ENCODE data around the gene DNAH14. TPM values are rescaled to one million over a fixed set of nuclear protein-coding genes. Genes with fewer than 3 reads are reported as not detected.

DNAH14 gene
- total and polyA plus RNA-seq, 9 of the 15 experiments (the other 6 are each of a cell fraction or from before 2014, with no cell fraction given): 58.4 to 142 (median 98.4) TPM

- no peak for ATAC-seq
- DNase-seq (ENCODE audit: extremely low read depth in 1 of 4, low spot score in 3 of 4): no peak
- no peak for FAIRE-seq
- no peak overlapping the region for H3K27ac ChIP-seq (ENCODE audit: extremely low read depth, low read depth, low read length)
- POLR2A ChIA-PET: no interaction called here
- H3K79me2 ChIP-seq (ENCODE audit: control insufficient read depth, insufficient read depth, low read length): no peaks in the 10 kb centered on the region
- TF ChIP-seq KDM1A (IDR thresholded peaks at IDR 0.05): no peak
- H3K4me2 ChIP-seq (ENCODE audit: insufficient read depth, low read length): no peak overlapping the region
- H3K4me3 ChIP-seq: no peak overlapping the region
- no peaks in the 10 kb centered on the region for H4K20me1 ChIP-seq (replicated peaks; ENCODE audit: control insufficient read depth, insufficient read depth, low read length)
- no TSS peak for BruUV-seq (replicated peaks)
- intact Hi-C loops (cut with micrococcal nuclease): no loop called here
- no peaks in the 10 kb centered on the region for H3K9me1 ChIP-seq (ENCODE audit: control insufficient read depth, insufficient read depth, low read length)
- H3K9ac ChIP-seq (ENCODE audit: insufficient read depth in 1 of 2, low read depth in 2 of 2, low read length in 2 of 2): no peak overlapping the region
- H2AFZ ChIP-seq (ENCODE audit: low read depth, low read length): no peak overlapping the region
- no peaks in the 10 kb centered on the region for H3K4me1 ChIP-seq (replicated peaks in 1 of 2; ENCODE audit: control insufficient read depth in 2 of 2, insufficient read depth in 2 of 2, low read length in 2 of 2)
- no peaks in the 10 kb centered on the region for H3K9me3 ChIP-seq (replicated peaks; ENCODE audit: control insufficient read depth, insufficient read depth, low read depth, low read length)
- no peaks in the 10 kb centered on the region for H3K36me3 ChIP-seq (ENCODE audit: control insufficient read depth, insufficient read depth, low read length)
- WGBS (ENCODE audit: insufficient coverage, low coverage, missing lambda C conversion rate): 0% methylated on average over 4 of the region's 4 CpGs
- no peaks in the 10 kb centered on the region for H3K27me3 ChIP-seq (ENCODE audit: control insufficient read depth in 2 of 2, insufficient read depth in 2 of 2, low read length in 2 of 2)
- CTCF ChIA-PET (ENCODE audit: low intra/inter-chr PET ratio): no interaction called here
- in situ Hi-C loops (cut with MboI): no loop called here
These were observed 325.2 kb downstream of the DNAH14 start for GRCh38 chr1:225254676-225255075.

DNA sequence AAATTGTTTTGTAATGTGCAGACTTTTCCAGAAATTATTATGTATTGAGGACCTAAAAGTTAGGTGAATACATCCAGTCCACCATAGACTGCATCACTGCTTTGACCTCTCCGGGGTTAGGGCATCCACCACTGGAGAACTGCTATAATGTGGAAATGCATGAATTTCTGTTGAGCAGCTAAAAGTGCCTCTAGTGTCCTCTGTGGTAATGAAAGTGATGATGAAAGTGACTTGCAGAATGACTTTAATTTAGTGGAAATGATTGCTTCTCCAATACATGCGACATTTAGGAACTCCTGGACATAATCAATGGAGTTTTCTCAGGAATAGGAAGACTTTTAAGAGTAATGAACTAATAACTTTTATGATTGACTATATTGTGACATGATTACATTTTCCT lies 327.6 kb downstream of the DNAH14 start:
- ChIA-PET CTCF (ENCODE audit: low intra/inter-chr PET ratio) (no interaction called here), POLR2A (interaction anchor here (0.5 kb wide), 1 partner anchor 1502 kb away, joined by 3 read pairs; no protein-coding TSS in a partner anchor)
- intact Hi-C loops (cut with micrococcal nuclease): no loop called here
- DNase-seq (ENCODE audit: extremely low read depth in 1 of 4, low spot score in 3 of 4) (no peak), ATAC-seq (peak; percentile 48; the same call in 1 of the 3 replicates), FAIRE-seq (no peak)
- whole genome bisulfite sequencing (ENCODE audit: insufficient coverage, low coverage, missing lambda C conversion rate): 0% methylated on average over 2 of the region's 2 CpGs
- no peak overlapping the region for H3K9ac ChIP-seq (ENCODE audit: insufficient read depth in 1 of 2, low read depth in 2 of 2, low read length in 2 of 2)
- no peaks in the 10 kb centered on the region for H3K9me3 ChIP-seq (replicated peaks; ENCODE audit: control insufficient read depth, insufficient read depth, low read depth, low read length)
- no peak overlapping the region for H3K27ac ChIP-seq (ENCODE audit: extremely low read depth, low read depth, low read length)
- H3K4me2 ChIP-seq (ENCODE audit: insufficient read depth, low read length): no peak overlapping the region
- in situ Hi-C loops (cut with MboI): no loop called here
- H4K20me1 ChIP-seq (replicated peaks; ENCODE audit: control insufficient read depth, insufficient read depth, low read length): no peaks in the 10 kb centered on the region
- no peaks in the 10 kb centered on the region for H3K79me2 ChIP-seq (ENCODE audit: control insufficient read depth, insufficient read depth, low read length)
- H3K9me1 ChIP-seq (ENCODE audit: control insufficient read depth, insufficient read depth, low read length): no peaks in the 10 kb centered on the region
- no TSS peak for BruUV-seq (replicated peaks)
- H3K4me1 ChIP-seq (replicated peaks in 1 of 2; ENCODE audit: control insufficient read depth in 2 of 2, insufficient read depth in 2 of 2, low read length in 2 of 2): no peaks in the 10 kb centered on the region
- no peaks in the 10 kb centered on the region for H3K36me3 ChIP-seq (ENCODE audit: control insufficient read depth, insufficient read depth, low read length)
- H3K4me3 ChIP-seq: no peak overlapping the region
- no peak overlapping the region for H2AFZ ChIP-seq (ENCODE audit: low read depth, low read length)
- no peaks in the 10 kb centered on the region for H3K27me3 ChIP-seq (ENCODE audit: control insufficient read depth in 2 of 2, insufficient read depth in 2 of 2, low read length in 2 of 2)
- TF ChIP-seq ARHGAP35 (IDR thresholded peaks at IDR 0.05; ENCODE audit: partially characterized antibody): no peak
- TF ChIP-seq TAL1 (IDR thresholded peaks at IDR 0.05): no peak
- TF ChIP-seq ETS2 (tag; IDR thresholded peaks at IDR 0.05; ENCODE audit: borderline replicate concordance, poor library complexity, severe bottlenecking): no peak
- no peak for TF ChIP-seq MTA3 (IDR thresholded peaks at IDR 0.05; ENCODE audit: borderline replicate concordance)
- no peak for TF ChIP-seq HNRNPUL1 (IDR thresholded peaks at IDR 0.05; ENCODE audit: low read length)
- TF ChIP-seq HDGF (IDR thresholded peaks at IDR 0.05): no peak
- no peak for TF ChIP-seq ZNF780A (CRISPR knock-in tag; IDR thresholded peaks at IDR 0.05)
- TF ChIP-seq, protein P1, sequence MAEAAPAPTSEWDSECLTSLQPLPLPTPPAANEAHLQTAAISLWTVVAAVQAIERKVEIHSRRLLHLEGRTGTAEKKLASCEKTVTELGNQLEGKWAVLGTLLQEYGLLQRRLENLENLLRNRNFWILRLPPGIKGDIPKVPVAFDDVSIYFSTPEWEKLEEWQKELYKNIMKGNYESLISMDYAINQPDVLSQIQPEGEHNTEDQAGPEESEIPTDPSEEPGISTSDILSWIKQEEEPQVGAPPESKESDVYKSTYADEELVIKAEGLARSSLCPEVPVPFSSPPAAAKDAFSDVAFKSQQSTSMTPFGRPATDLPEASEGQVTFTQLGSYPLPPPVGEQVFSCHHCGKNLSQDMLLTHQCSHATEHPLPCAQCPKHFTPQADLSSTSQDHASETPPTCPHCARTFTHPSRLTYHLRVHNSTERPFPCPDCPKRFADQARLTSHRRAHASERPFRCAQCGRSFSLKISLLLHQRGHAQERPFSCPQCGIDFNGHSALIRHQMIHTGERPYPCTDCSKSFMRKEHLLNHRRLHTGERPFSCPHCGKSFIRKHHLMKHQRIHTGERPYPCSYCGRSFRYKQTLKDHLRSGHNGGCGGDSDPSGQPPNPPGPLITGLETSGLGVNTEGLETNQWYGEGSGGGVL (CRISPR knock-in tag; IDR thresholded peaks at IDR 0.05): no peak
- TF ChIP-seq ZNF785 (CRISPR knock-in tag; IDR thresholded peaks at IDR 0.05): no peak
- no peak for TF ChIP-seq KLF16 (IDR thresholded peaks at IDR 0.05)
- no peak for TF ChIP-seq MECOM (CRISPR knock-in tag; IDR thresholded peaks at IDR 0.05)
- no peak for TF ChIP-seq SMARCE1 (IDR thresholded peaks at IDR 0.05)

Data from K562 (cell line).